A673 (cell line): ENCODE measurements around the gene MTF2. TPM values are rescaled to one million over a fixed set of nuclear protein-coding genes. Genes with fewer than 3 reads are reported as not detected.

ENCODE experiments used
- BruUV-seq: library from RNA; stranded (reverse); fragments of 400-500 nt; replicated peaks from 2 replicates; lab custom pipeline; 2021; lab: Mats Ljungman, UMichigan
- CTCF ChIA-PET: fragments of 300-600 bp; sonication (Branson Sonifier 250); formaldehyde crosslinking; loops from one replicate; lab custom pipeline; 2022; ENCODE audit warnings: antibody characterized with exemption; lab: Charles Lee
- POLR2A ChIA-PET: fragments of 300-600 bp; sonication (Branson Sonifier 250); formaldehyde crosslinking; loops from one replicate; lab custom pipeline; 2022; ENCODE audit warnings: antibody characterized with exemption; ENCODE audit not compliant: low non-redundant PET; lab: Charles Lee
- DNase-seq: peaks from one replicate; pipeline ENCODE4 v3.0.0-alpha.2; 2015; ENCODE audit warnings: low spot score
- H3K27ac ChIP-seq: fragments of 200-600 bp; sonication (generic); 2 replicates; pipeline ENCODE4 v1.5.1; 2016; ENCODE audit warnings: mixed run types, low read depth, mild to moderate bottlenecking, mixed read lengths, antibody characterized with exemption, low read length; ENCODE audit not compliant: poor library complexity, severe bottlenecking
- H3K27me3 ChIP-seq: fragments of 200-600 bp; sonication (generic); replicated peaks from 2 replicates; pipeline ENCODE4 v1.6.1; 2017; ENCODE audit warnings: mixed run types, low read depth, mild to moderate bottlenecking, mixed read lengths, antibody characterized with exemption, low read length; ENCODE audit not compliant: insufficient read depth, poor library complexity
- H3K36me3 ChIP-seq: fragments of 200-600 bp; sonication (generic); 2 replicates; pipeline ENCODE4 v1.6.1; 2016; ENCODE audit warnings: mixed run types, mild to moderate bottlenecking, mixed read lengths, antibody characterized with exemption, low read length; ENCODE audit not compliant: insufficient read depth, poor library complexity, severe bottlenecking
- H3K4me1 ChIP-seq: fragments of 200-600 bp; sonication (generic); 2 replicates; pipeline ENCODE4 v1.6.1; 2017; ENCODE audit warnings: mixed run types, mild to moderate bottlenecking, mixed read lengths, antibody characterized with exemption, low read length; ENCODE audit not compliant: insufficient read depth, poor library complexity, severe bottlenecking
- H3K4me3 ChIP-seq: fragments of 200-600 bp; sonication (generic); 2 replicates; pipeline ENCODE4 v1.5.1; 2016; ENCODE audit warnings: low read depth, mixed run types, mild to moderate bottlenecking, mixed read lengths, low read length; ENCODE audit not compliant: poor library complexity, severe bottlenecking
- H3K9me3 ChIP-seq: fragments of 200-600 bp; sonication (generic); 2 replicates; pipeline ENCODE4 v1.6.1; 2016; ENCODE audit warnings: mixed run types, low read depth, mild to moderate bottlenecking, mixed read lengths, antibody characterized with exemption, low read length; ENCODE audit not compliant: poor library complexity, severe bottlenecking
- EZH2 ChIP-seq: fragments of 200-600 bp; sonication (generic); IDR thresholded peaks from 2 replicates; pipeline ENCODE4 v1.6.1; 2017; ENCODE audit warnings: borderline replicate concordance, low read depth, mild to moderate bottlenecking, mixed read lengths, antibody characterized with exemption, low read length; ENCODE audit not compliant: poor library complexity, severe bottlenecking
- intact Hi-C: fragments of 100-400 bp; cut with micrococcal nuclease; formaldehyde crosslinking; loops from one replicate; pipeline ENCODE4 v1.10.0; 2022; ENCODE audit not compliant: unreplicated experiment
- total RNA-seq: library from RNA; stranded (reverse); gene quantifications from 2 replicates; pipeline ENCODE4 v1.2.3, GENCODE V29; 2021
- TF ChIP-seq, protein P1 (sequence below): fragments of 300-800, 200-600 bp; sonication (generic); conservative IDR thresholded peaks from 2 replicates; pipeline ENCODE4 v1.5.1; 2017; ENCODE audit warnings: low read depth, mild to moderate bottlenecking, antibody characterized with exemption, low read length, moderate library complexity, mixed read lengths

MTF2 gene
- total RNA-seq, 1 experiment from 2014 or later, result 68.5 TPM

DNA sequence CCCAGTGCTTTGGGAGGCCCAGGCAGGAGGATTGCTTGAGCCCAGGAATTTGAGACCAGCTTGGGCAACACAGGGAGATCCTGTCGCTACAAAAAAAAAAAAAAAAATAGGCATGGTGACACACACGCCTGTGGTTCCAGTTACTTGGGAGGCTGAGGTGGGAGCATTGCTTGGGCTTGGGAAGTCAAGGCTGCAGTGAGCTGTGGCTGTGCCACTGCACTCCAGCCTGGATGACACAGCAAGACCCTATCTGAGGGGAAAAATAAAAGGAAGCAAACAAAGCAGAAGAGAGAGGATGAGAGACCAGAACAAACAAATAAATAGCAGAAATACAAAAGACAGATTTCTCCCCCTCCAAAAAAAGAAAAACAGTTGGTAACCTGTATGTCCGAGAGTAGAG is 34.0 kb downstream of the MTF2 start:
- Histone ChIP-seq H3K4me3 (no peak overlapping the region), H3K9me3 (peaks cover 9% of the 10 kb centered on the region), H3K36me3 (peaks cover 47% of the 10 kb centered on the region), H3K27me3 (no peaks in the 10 kb centered on the region), H3K27ac (no peak overlapping the region), H3K4me1 (peaks cover 11% of the 10 kb centered on the region)
- DNase-seq, result no peak
- BruUV-seq, result no TSS peak
- TF ChIP-seq, protein P1, sequence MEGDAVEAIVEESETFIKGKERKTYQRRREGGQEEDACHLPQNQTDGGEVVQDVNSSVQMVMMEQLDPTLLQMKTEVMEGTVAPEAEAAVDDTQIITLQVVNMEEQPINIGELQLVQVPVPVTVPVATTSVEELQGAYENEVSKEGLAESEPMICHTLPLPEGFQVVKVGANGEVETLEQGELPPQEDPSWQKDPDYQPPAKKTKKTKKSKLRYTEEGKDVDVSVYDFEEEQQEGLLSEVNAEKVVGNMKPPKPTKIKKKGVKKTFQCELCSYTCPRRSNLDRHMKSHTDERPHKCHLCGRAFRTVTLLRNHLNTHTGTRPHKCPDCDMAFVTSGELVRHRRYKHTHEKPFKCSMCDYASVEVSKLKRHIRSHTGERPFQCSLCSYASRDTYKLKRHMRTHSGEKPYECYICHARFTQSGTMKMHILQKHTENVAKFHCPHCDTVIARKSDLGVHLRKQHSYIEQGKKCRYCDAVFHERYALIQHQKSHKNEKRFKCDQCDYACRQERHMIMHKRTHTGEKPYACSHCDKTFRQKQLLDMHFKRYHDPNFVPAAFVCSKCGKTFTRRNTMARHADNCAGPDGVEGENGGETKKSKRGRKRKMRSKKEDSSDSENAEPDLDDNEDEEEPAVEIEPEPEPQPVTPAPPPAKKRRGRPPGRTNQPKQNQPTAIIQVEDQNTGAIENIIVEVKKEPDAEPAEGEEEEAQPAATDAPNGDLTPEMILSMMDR, result no peak
- no peak for TF ChIP-seq EZH2
- intact Hi-C loops, result no loop called here
- ChIA-PET POLR2A (no interaction called here), CTCF (no interaction called here)

DNA sequence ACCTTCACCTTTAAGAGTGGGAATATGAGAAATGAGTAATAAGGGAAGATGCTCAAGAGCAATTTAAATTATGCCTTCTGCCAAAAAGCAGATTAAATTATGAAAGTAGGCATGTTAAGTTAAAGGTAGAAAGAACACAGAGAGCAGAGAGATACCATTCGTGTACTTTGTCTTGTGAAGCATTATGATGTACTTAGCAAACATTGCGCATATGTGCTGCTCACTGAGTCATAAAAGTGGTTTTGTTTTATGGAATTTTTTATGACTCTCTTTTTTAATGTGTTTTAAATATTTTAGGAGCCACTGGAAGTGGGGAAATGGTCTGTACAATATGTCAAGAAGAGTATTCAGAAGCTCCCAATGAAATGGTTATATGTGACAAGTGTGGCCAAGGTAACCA is 35.3 kb downstream of the MTF2 start:
- CTCF ChIA-PET, result no interaction called here
- no peaks in the 10 kb centered on the region for H3K9me3 ChIP-seq
- no peaks in the 10 kb centered on the region for H3K27me3 ChIP-seq
- H3K4me1 ChIP-seq, result peaks cover 11% of the 10 kb centered on the region
- H3K4me3 ChIP-seq, result no peak overlapping the region
- intact Hi-C loops, result no loop called here
- no peak for DNase-seq
- H3K27ac ChIP-seq, result no peak overlapping the region
- H3K36me3 ChIP-seq, result peaks cover 50% of the 10 kb centered on the region
- no TSS peak for BruUV-seq
- no peak for TF ChIP-seq EZH2
- TF ChIP-seq, protein P1, result no peak
- POLR2A ChIA-PET, result no interaction called here

- ChIA-PET CTCF (no interaction called here), POLR2A (no interaction called here)
- H3K4me3 ChIP-seq, result no peak overlapping the region
- BruUV-seq, result no TSS peak
- peaks cover 6% of the 10 kb centered on the region for H3K4me1 ChIP-seq
- H3K36me3 ChIP-seq, result peaks cover 62% of the 10 kb centered on the region
- H3K27me3 ChIP-seq, result no peaks in the 10 kb centered on the region
- TF ChIP-seq, protein P1, result no peak
- TF ChIP-seq EZH2, result no peak
- H3K9me3 ChIP-seq, result no peaks in the 10 kb centered on the region
- H3K27ac ChIP-seq, result no peak overlapping the region
- no peak for DNase-seq
- intact Hi-C loops, result no loop called here
These were observed 41.5 kb downstream of the MTF2 start for GRCh38 chr1:93120614-93121013.
